Measurements from ENCODE around the gene PDE8A. TPM values are rescaled to one million over a fixed set of nuclear protein-coding genes. Genes with fewer than 3 reads are reported as not detected.

PDE8A gene
- total RNA-seq, 4 donors from 2014 or later: 14.0 to 28.6 (median 22.2) TPM

DNA sequence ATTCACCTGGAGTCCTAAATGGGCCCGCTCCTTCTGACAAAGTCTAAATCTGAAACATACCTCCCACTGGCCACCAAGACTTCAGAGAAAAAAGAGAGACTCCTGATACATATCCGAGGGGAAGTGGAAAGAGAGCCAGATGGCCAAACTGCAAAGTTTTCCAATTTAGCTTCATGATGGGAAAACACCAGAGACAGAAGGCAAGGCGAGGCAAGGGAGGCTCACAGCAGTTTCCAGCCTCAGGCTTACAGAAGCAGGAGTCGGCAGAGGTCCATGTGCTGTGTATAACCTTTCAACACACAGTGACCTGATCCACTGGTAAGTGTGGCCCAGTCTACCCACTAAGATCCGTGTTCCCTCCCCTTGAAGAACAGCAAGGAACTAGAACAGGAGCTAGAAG, 29.9 kb upstream of the PDE8A start:
- H3K4me3 ChIP-seq: no peak overlapping the region
- TF ChIP-seq POLR2A (IDR thresholded peaks at IDR 0.05): no peak
- TF ChIP-seq, protein P1, sequence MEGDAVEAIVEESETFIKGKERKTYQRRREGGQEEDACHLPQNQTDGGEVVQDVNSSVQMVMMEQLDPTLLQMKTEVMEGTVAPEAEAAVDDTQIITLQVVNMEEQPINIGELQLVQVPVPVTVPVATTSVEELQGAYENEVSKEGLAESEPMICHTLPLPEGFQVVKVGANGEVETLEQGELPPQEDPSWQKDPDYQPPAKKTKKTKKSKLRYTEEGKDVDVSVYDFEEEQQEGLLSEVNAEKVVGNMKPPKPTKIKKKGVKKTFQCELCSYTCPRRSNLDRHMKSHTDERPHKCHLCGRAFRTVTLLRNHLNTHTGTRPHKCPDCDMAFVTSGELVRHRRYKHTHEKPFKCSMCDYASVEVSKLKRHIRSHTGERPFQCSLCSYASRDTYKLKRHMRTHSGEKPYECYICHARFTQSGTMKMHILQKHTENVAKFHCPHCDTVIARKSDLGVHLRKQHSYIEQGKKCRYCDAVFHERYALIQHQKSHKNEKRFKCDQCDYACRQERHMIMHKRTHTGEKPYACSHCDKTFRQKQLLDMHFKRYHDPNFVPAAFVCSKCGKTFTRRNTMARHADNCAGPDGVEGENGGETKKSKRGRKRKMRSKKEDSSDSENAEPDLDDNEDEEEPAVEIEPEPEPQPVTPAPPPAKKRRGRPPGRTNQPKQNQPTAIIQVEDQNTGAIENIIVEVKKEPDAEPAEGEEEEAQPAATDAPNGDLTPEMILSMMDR (IDR thresholded peaks at IDR 0.05): no peak
- WGBS, 2 donors: 66 to 87% methylated on average over 3 to 4 of the region's 5 CpGs
- no peak overlapping the region for H3K27ac ChIP-seq
- intact Hi-C loops (cut with DNase I): no loop called here
- H3K36me3 ChIP-seq: no peaks in the 10 kb centered on the region
- no peaks in the 10 kb centered on the region for H3K27me3 ChIP-seq
- DNase-seq: no peak
- H3K9me3 ChIP-seq: no peaks in the 10 kb centered on the region
- peaks cover 0 to 30% (median 4%) of the 10 kb centered on the region in 3 donors for H3K4me1 ChIP-seq

DNA sequence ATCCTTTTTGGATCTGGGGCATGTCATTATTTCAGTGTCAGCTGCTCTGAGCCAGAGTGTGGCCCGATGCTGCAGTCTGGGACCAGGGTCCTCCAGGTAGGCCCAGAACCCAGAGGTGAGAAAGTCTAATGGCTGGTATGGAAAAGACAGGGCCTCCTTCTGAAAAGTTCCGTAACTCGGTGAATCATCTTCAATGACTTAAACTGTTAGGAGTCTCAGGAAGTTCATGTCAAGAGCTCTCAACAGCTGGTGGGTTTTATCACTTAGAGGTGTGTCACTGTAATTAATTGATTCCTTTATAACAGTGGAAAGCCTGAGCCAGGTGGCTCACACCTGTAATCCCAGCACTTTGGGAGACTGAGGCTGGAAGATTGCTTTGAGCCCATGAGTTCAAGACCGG, 28.5 kb upstream of the PDE8A start:
- H3K27me3 ChIP-seq: no peaks in the 10 kb centered on the region
- no peaks in the 10 kb centered on the region for H3K36me3 ChIP-seq
- no peak for DNase-seq
- H3K4me3 ChIP-seq: no peak overlapping the region
- intact Hi-C loops (cut with DNase I): no loop called here
- WGBS, 2 donors: 69 to 85% methylated on average over 4 of the region's 4 CpGs
- H3K4me1 ChIP-seq: peaks cover 0 to 21% (median 4%) of the 10 kb centered on the region in 3 donors
- H3K27ac ChIP-seq: no peak overlapping the region
- no peak for TF ChIP-seq POLR2A (IDR thresholded peaks at IDR 0.05)
- TF ChIP-seq, protein P1 (IDR thresholded peaks at IDR 0.05): no peak
- H3K9me3 ChIP-seq: no peaks in the 10 kb centered on the region

DNA sequence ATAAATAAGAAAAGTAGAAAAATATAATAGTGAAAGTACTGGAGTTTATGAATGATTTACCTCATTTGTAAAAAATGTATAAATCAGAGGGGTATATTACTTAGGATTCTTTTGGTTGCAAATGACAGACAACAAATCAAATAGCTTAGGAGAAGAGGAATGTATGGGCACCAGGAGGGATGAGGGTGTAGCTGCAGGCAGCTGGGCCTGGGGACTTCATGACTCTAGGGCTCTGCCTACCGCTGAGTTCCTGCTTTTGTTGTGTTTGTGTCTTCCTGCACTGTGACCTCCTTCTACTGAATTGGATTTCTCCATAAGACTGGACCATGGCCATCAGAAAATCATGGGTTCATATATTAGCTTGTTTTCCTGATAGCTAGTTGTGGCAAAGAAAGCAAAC, 27.9 kb upstream of the PDE8A start:
- Histone ChIP-seq H3K27me3 (no peaks in the 10 kb centered on the region), H3K4me3 (no peak overlapping the region), H3K27ac (no peak overlapping the region), H3K36me3 (no peaks in the 10 kb centered on the region), H3K9me3 (no peaks in the 10 kb centered on the region), H3K4me1 (peaks cover 0 to 15% (median 4%) of the 10 kb centered on the region in 3 donors)
- no peak for DNase-seq
- intact Hi-C loops (cut with DNase I): no loop called here
- TF ChIP-seq POLR2A (IDR thresholded peaks at IDR 0.05): no peak
- TF ChIP-seq, protein P1 (IDR thresholded peaks at IDR 0.05): no peak
- WGBS, 2 donors: 53 to 72% methylated on average over 1 of the region's 1 CpG

DNA sequence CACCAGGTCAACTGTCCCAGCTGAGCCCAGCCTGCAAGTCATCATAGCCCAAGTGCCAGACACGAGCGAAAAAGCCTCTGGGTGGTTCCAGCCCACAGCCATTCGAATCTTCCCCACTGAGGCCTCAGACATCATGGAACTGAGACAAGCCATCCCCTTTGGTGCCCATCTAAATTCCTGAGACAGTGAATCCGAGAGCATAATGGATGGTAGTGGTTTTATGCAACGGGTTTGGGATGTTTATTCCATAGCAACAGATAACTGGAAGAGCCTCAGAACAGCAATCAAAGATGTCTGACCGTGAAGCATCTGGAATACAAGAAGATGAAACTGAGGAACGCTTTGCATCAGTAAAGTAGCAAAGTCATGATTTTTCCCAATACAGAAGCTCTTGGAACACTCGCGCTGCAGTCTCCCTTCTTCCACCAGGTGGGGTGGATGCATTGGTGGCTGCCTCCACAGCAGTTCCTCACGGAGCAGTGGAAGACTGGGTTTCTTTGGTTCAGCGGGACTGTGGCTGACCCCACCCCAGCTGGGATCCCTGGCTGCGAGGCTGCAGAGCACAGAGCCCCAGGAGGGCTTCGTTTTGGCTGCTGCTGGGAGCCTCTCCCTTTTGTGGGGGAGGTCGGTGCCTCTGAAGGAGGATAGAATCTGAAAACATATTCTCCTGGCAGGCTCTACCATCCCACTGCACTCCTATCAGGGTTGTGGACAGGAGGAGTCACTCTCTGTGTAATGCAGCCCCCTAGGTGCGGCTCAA, 26.4 kb upstream of the PDE8A start:
- H3K27ac ChIP-seq: no peak overlapping the region
- intact Hi-C loops (cut with DNase I): loop anchor here (5.0 kb wide), 1 partner anchor 87 kb away; no protein-coding TSS in a partner anchor
- DNase-seq: no peak
- no peak for TF ChIP-seq POLR2A (IDR thresholded peaks at IDR 0.05)
- TF ChIP-seq, protein P1 (IDR thresholded peaks at IDR 0.05): peak; percentile 65 to 86 (median 81)
- no peaks in the 10 kb centered on the region for H3K27me3 ChIP-seq
- no peaks in the 10 kb centered on the region for H3K36me3 ChIP-seq
- H3K4me1 ChIP-seq: peaks cover 0 to 8% (median 4%) of the 10 kb centered on the region in 3 donors
- no peaks in the 10 kb centered on the region for H3K9me3 ChIP-seq
- 26 to 41% methylated on average over 10 to 12 of the region's 15 CpGs for WGBS, 2 donors
- peak overlapping the region in 3 of 4 donors; percentile 15 to 57 (median 15) for H3K4me3 ChIP-seq

DNA sequence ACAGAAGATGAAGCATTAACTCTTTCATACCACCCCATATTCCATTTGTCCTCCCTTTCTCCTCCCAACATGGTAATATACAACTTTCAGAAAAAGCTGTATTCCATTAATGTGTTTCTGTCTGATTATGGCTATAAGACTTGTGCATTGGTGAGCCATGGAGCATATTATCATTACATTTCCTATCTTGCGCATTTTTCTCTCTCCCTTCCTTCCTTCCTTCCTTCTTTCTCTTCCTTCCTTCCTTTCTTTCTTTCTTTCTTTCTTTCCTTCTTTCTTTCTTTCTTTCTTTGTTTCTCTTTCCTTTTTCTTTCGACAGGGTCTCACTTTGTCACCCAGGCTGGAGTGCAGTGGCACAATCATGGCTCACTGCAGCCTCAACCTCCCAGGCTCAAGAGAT, 25.5 kb upstream of the PDE8A start:
- no peaks in the 10 kb centered on the region for H3K9me3 ChIP-seq
- H3K36me3 ChIP-seq: no peaks in the 10 kb centered on the region
- no peak for TF ChIP-seq POLR2A (IDR thresholded peaks at IDR 0.05)
- TF ChIP-seq, protein P1 (IDR thresholded peaks at IDR 0.05): no peak
- H3K27me3 ChIP-seq: no peaks in the 10 kb centered on the region
- no peak overlapping the region for H3K4me3 ChIP-seq
- intact Hi-C loops (cut with DNase I): loop anchor here (5.0 kb wide), 1 partner anchor 86 kb away; no protein-coding TSS in a partner anchor
- H3K4me1 ChIP-seq: peaks cover 0 to 7% (median 4%) of the 10 kb centered on the region in 3 donors
- WGBS, 2 donors: 78 to 82% methylated on average over 2 of the region's 2 CpGs
- no peak overlapping the region for H3K27ac ChIP-seq
- no peak for DNase-seq
